Fibroblast of villous mesenchyme (primary cell): ENCODE measurements around the gene MID1. TPM values are rescaled to one million over a fixed set of nuclear protein-coding genes. Genes with fewer than 3 reads are reported as not detected.
A peak's percentile ranks its signal among the peaks of the same experiment; 100 is the strongest.

Experiments used
- DNase-seq: peaks from one replicate; pipeline ENCODE4 v3.0.0-alpha.2; 2010; ENCODE audit warnings: low read depth
- H3K4me3 ChIP-seq: 2 replicates; pipeline ENCODE4 v1.5.1; 2011; ENCODE audit warnings: low read depth, mild to moderate bottlenecking, low read length
- CTCF ChIP-seq: IDR thresholded peaks from 2 replicates; pipeline ENCODE4 v1.5.1; 2012; ENCODE audit warnings: low read depth, mild to moderate bottlenecking, low read length; ENCODE audit not compliant: insufficient read depth
- total RNA-seq: library from RNA; depleted of rRNA; stranded (reverse); fragments of >200 nt; gene quantifications from 2 replicates; pipeline ENCODE4 v1.2.3, GENCODE V29; 2012

Gene MID1
- total RNA-seq, 1 donor, result 16.4 TPM

GRCh38 chrX:10450229-10450958, 170.0 kb downstream of the MID1 start:
- TF ChIP-seq CTCF, result no peak
- DNase-seq, result peak; percentile 62
- no peak overlapping the region for H3K4me3 ChIP-seq

GRCh38 chrX:10447564-10448214, 172.7 kb downstream of the MID1 start:
- no peak for TF ChIP-seq CTCF
- no peak overlapping the region for H3K4me3 ChIP-seq
- no peak for DNase-seq

- DNase-seq, result peak; percentile 17
- peak; percentile 38 for TF ChIP-seq CTCF
- H3K4me3 ChIP-seq, result no peak overlapping the region
Observed at GRCh38 chrX:10444204-10444603, 176.2 kb downstream of the MID1 start.

- H3K4me3 ChIP-seq, result no peak overlapping the region
- TF ChIP-seq CTCF, result no peak
- no peak for DNase-seq
Observed at GRCh38 chrX:10441464-10441863, 178.9 kb downstream of the MID1 start.

GRCh38 chrX:10433296-10433965, 187.0 kb downstream of the MID1 start:
- no peak overlapping the region for H3K4me3 ChIP-seq
- DNase-seq, result no peak

GRCh38 chrX:10429908-10430307, 190.5 kb downstream of the MID1 start:
- DNase-seq, result no peak
- no peak for TF ChIP-seq CTCF
- no peak overlapping the region for H3K4me3 ChIP-seq

More at GRCh38 chrX:10433296-10433965, 187.0 kb downstream of the MID1 start:
- no peak for TF ChIP-seq CTCF
